Kidney (tissue), 22 donors: ENCODE data around the gene FOXF2. TPM values are rescaled to one million over a fixed set of nuclear protein-coding genes. Genes with fewer than 3 reads are reported as not detected.

Experiments used
- DNase-seq, 5 donors: peaks; one replicate each; pipeline ENCODE4 v3.0.0-alpha.2; 2013 to 2020
- FAIRE-seq: peaks from 2 replicates; lab custom pipeline; 2012; peaks lifted over from hg19 to GRCh38; lab: Jason Lieb, UNC
- H3K27ac ChIP-seq, 2 donors: one replicate each; pipeline ENCODE4 v1.7.0; 2013; ENCODE audit warnings: low read depth in 2 of 2, low read length in 2 of 2, inconsistent platforms in 1 of 2
- H3K27me3 ChIP-seq: one replicate; pipeline ENCODE4 v1.7.1; 2013; ENCODE audit warnings: low read length, inconsistent platforms; ENCODE audit not compliant: control insufficient read depth, insufficient read depth
- H3K36me3 ChIP-seq, 3 donors: one replicate each; pipeline versions ENCODE4 v1.7.0 to v1.7.1; 2013; ENCODE audit warnings: low read length in 3 of 3, control low read depth in 1 of 3, inconsistent platforms in 1 of 3; ENCODE audit not compliant: insufficient read depth in 3 of 3, control insufficient read depth in 2 of 3
- H3K4me1 ChIP-seq, 3 donors: one replicate each; pipeline versions ENCODE4 v1.7.0 to v1.7.1; 2013; ENCODE audit warnings: low read length in 3 of 3, inconsistent platforms in 1 of 3, low read depth in 1 of 3; ENCODE audit not compliant: control insufficient read depth in 2 of 3, insufficient read depth in 2 of 3
- H3K4me3 ChIP-seq, 3 donors: one replicate each; pipeline versions ENCODE4 v1.7.0 to v1.8.1; 2013; ENCODE audit warnings: low read length in 3 of 3, control low read depth in 1 of 3, inconsistent platforms in 1 of 3
- H3K9ac ChIP-seq, 3 donors: one replicate each; pipeline versions ENCODE4 v1.7.0 to v1.7.1; 2013; ENCODE audit warnings: low read length in 3 of 3, control low read depth in 1 of 3, inconsistent platforms in 1 of 3
- H3K9me3 ChIP-seq, 3 donors: one replicate each; pipeline versions ENCODE4 v1.7.0 to v1.7.1; 2013; ENCODE audit warnings: low read length in 3 of 3, control low read depth in 1 of 3, inconsistent platforms in 1 of 3; ENCODE audit not compliant: control insufficient read depth in 2 of 3, insufficient read depth in 1 of 3
- CTCF ChIP-seq: IDR thresholded peaks from 3 replicates; pipeline ENCODE4 v1.5.1; 2012; ENCODE audit warnings: mild to moderate bottlenecking, moderate library complexity, borderline replicate concordance; ENCODE audit not compliant: insufficient read depth; ENCODE audit errors: extremely low read depth
- intact Hi-C: fragments of 100-400 bp; cut with DNase I; formaldehyde crosslinking; loops from one replicate; pipeline ENCODE4 v1.11.1; 2022
- long read RNA-seq, 10 donors: library from polyadenylated mRNA in 1 of 10; unstranded in 1 of 10; transcript quantifications; one replicate each; pipeline ENCODE4 v2.0.0 and lab custom pipeline, GENCODE V29; 2021 to 2026
- polyA plus RNA-seq: library from polyadenylated mRNA; stranded (reverse); fragments of 350-450 nt; fragmentation: Illumina TruSeq; extraction: RNeasy Lipid Tissue Mini Kit (QIAGEN cat#74804); gene quantifications from one replicate; pipeline ENCODE4 v1.2.3, GENCODE V29; 2014; ENCODE audit warnings: low read depth, low replicate concordance; ENCODE audit not compliant: insufficient read depth
- total RNA-seq: library from RNA; stranded (reverse); fragmentation: NEBNext Ultra II Directional; extraction: Animal tissue kit (Norgen Biotek cat#: 25700); gene quantifications from one replicate; pipeline ENCODE4 v1.2.1, GENCODE V29; 2021
- donor health status: control.
- donor health status: control.
- donor health status: control.
- donor health status: control.
- donor health status: control.
- donor health status: DM: yes; HTN: yes; CAD: no.
- donor health status: Normal renal cell carcinoma (clear cell type).

Gene FOXF2
- total RNA-seq, result 0.44 TPM
- polyA plus RNA-seq, result not detected
- long read RNA-seq, donor 1, result 0 reads
- long read RNA-seq, donor 2, result 0 reads
- long read RNA-seq, donor 3, partial matches to known transcripts, result 0 of 1 reads
- long read RNA-seq, donor 3, other reads (novel, unspliced or antisense), result 0 of 1 reads
- long read RNA-seq, donor 4, result 0 reads
- long read RNA-seq, donor 5, result 0 reads
- long read RNA-seq, donor 6, result 0 reads
- long read RNA-seq, donor 7, result 0 reads
- long read RNA-seq, donor 8, result 0 reads
- long read RNA-seq, donor 9, result 0 reads
- long read RNA-seq, donor 10, result 0 reads

- no peak for TF ChIP-seq CTCF
- FAIRE-seq, result no peak
- H3K9ac ChIP-seq, result no peak within 1 kb of the TSS
- H3K9me3 ChIP-seq, result no peaks in the 10 kb centered on the region
- H3K27me3 ChIP-seq, result peaks cover 68% of the 10 kb centered on the region
- DNase-seq, result peak in 1 of 5 donors; percentile 63
- intact Hi-C loops, result loop anchor here (10.0 kb wide), 1 partner anchor 805 kb away; no protein-coding TSS in a partner anchor
- H3K36me3 ChIP-seq, result no peaks in the 10 kb centered on the region
- H3K27ac ChIP-seq, result no peak within 1 kb of the TSS
- peak within 1 kb of the TSS in 1 of 3 donors; percentile 29 for H3K4me3 ChIP-seq
- peaks cover 0 to 6% (median 0%) of the 10 kb centered on the region in 3 donors for H3K4me1 ChIP-seq
These were observed at the start of gene FOXF2 for GRCh38 chr6:1389369-1390132. TSS of gene FOXF2 (plus strand) at chr6:1389576. CDS start at chr6:1389948, 372 bp downstream.

- Histone ChIP-seq H3K27ac (no peak overlapping the region), H3K4me3 (no peak overlapping the region), H3K4me1 (no peaks in the 10 kb centered on the region), H3K27me3 (no peaks in the 10 kb centered on the region), H3K36me3 (no peaks in the 10 kb centered on the region), H3K9me3 (peaks cover 0 to 18% (median 5%) of the 10 kb centered on the region in 3 donors), H3K9ac (no peak overlapping the region)
- intact Hi-C loops, result no loop called here
- no peak for TF ChIP-seq CTCF
- no peak for FAIRE-seq
- DNase-seq, result no peak
These were observed 43.3 kb upstream of the FOXF2 start for GRCh38 chr6:1346101-1346500.

- Histone ChIP-seq H3K27ac (no peak overlapping the region), H3K27me3 (no peaks in the 10 kb centered on the region), H3K4me3 (no peak overlapping the region), H3K36me3 (no peaks in the 10 kb centered on the region), H3K4me1 (no peaks in the 10 kb centered on the region), H3K9ac (no peak overlapping the region), H3K9me3 (peaks cover 0 to 23% (median 10%) of the 10 kb centered on the region in 3 donors)
- TF ChIP-seq CTCF, result no peak
- FAIRE-seq (no peak), DNase-seq (no peak)
- intact Hi-C loops, result no loop called here
These were observed 42.8 kb upstream of the FOXF2 start for GRCh38 chr6:1346558-1347091.
